Smooth muscle cell of the umbilical artery (primary cell): ENCODE measurements around the gene LRRC70. TPM values are rescaled to one million over a fixed set of nuclear protein-coding genes. Genes with fewer than 3 reads are reported as not detected.

ENCODE experiments used
- total RNA-seq: library from RNA; depleted of rRNA; stranded (reverse); fragments of >200 nt; gene quantifications from 2 replicates; pipeline ENCODE4 v1.2.3, GENCODE V29; 2014

The LRRC70 gene, protein sequence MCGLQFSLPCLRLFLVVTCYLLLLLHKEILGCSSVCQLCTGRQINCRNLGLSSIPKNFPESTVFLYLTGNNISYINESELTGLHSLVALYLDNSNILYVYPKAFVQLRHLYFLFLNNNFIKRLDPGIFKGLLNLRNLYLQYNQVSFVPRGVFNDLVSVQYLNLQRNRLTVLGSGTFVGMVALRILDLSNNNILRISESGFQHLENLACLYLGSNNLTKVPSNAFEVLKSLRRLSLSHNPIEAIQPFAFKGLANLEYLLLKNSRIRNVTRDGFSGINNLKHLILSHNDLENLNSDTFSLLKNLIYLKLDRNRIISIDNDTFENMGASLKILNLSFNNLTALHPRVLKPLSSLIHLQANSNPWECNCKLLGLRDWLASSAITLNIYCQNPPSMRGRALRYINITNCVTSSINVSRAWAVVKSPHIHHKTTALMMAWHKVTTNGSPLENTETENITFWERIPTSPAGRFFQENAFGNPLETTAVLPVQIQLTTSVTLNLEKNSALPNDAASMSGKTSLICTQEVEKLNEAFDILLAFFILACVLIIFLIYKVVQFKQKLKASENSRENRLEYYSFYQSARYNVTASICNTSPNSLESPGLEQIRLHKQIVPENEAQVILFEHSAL
- 0.83 and 1.2 TPM in 2 replicates for total RNA-seq

DNA sequence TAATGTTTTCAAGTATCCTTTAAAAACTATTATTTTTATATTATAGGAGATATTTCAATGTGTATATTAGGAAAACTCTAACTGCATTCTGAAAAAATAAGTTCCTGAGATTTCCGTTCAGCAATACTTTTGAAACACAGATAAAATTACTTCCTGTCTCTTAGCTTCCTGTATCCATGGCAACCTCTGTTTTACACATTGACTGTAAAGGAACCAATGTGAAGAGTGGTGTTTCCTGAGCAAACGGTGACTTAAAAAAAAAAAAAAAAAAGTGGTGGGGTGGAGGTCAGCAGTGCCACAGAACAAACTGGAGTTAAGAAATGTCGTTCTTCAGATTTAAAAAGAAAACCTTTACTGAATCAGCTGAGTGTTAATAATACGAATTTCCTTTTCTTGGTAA, at the start of gene LRRC70:
TSS of gene LRRC70 (plus strand) at position 280 of the 400 bp plus-strand sequence. CDS start 620 bp downstream, outside the sequence.

Other genes with a start within 250 kb of the LRRC70 start
- 42.8 and 43.1 TPM in 2 replicates for gene DIMT1, start 174.9 kb upstream of the LRRC70 start, total RNA-seq
- 29.4 and 41.4 TPM in 2 replicates for gene IPO11, start 166.1 kb upstream of the LRRC70 start, total RNA-seq